Measurements from ENCODE around the gene SCGB2A2.

DNA sequence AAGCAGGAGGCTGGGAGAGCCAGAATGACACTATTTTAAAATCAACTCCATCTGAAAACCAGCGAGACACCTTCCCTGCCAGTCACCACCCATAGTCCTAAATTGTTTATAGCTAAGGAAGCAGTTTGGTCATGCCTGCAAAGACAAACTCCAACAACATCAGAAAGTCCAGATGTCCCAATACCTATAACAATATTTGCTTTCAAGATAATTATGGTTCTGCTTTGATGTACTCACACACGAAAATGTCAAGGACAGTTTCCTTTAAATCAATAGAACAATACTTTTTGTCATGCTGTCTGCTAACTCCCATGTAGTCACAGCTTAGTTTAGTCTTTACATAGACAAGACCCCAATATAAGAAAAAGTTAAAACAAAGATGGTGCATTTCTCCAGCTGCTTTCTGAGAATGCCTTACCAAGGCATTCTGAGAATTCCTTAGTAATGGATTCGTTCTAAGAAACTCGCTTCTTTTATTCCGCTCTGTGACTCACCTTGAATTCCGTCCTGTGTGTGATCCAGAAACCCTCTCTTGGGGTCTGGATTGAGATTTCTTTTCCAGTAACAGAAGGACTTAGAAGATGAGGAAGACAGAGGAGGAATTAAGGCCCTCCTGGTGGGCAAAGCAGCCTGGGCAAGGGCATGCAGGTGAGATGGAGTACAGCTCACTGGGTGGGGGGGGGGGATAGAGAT lies 9.6 kb upstream of the SCGB2A2 start:
- no peak for TF ChIP-seq POLR2AphosphoS5 (IDR thresholded peaks at IDR 0.05)
- no peak for TF ChIP-seq CTCF (IDR thresholded peaks at IDR 0.05)
